Dendritic cell treated with granulocyte-macrophage colony-stimulating factor and Interleukin-4, amounts not matched to agents 40 ng/mL and 50 ng/mL, for 4 days (primary cell): ENCODE results near the gene APOL4.
"Not testable (repeated sequence)": the region's sequence is repeated elsewhere in the genome, so short reads cannot be mapped to it uniquely, and the experiment has no call there.

Experiments
- H3K27ac Mint-ChIP-seq: one replicate; pipeline ENCODE4 v1.8.0; 2022; ENCODE audit warnings: mild to moderate bottlenecking, mixed read lengths
- H3K27me3 Mint-ChIP-seq: one replicate; pipeline ENCODE4 v1.8.0; 2022; ENCODE audit warnings: mild to moderate bottlenecking, mixed read lengths
- H3K36me3 Mint-ChIP-seq: one replicate; pipeline ENCODE4 v1.8.0; 2022; ENCODE audit warnings: low read depth, mixed read lengths
- H3K4me1 Mint-ChIP-seq: one replicate; pipeline ENCODE4 v1.8.0; 2022; ENCODE audit warnings: low read depth, mixed read lengths
- H3K4me3 Mint-ChIP-seq: one replicate; pipeline ENCODE4 v1.8.0; 2022; ENCODE audit warnings: mild to moderate bottlenecking, moderate library complexity, mixed read lengths
- H3K9me3 Mint-ChIP-seq: one replicate; pipeline ENCODE4 v1.8.0; 2022; ENCODE audit warnings: mixed read lengths
- intact Hi-C: fragments of 100-400 bp; cut with micrococcal nuclease; formaldehyde crosslinking; loops from one replicate; pipeline ENCODE4 v1.15.0; 2022

APOL4 gene

DNA sequence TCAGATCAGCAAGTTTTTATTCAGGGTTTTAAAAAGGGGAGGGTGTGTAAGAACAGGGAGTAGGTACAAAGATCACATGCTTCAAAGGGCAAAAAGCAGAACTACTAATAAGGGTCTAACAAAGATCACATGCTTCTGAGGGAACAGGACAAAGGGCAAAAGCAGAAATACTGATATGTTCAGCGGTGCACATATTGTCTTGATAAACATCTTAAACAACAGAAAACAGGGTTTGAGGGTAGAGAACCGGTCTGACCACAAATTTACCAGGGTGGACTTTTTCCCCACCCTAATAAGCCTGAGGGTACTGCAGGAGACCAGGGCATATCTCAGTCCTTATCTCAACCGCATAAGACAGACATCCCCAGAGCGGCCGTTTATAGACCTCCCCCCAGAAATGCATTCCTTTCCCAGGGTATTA, 7.9 kb upstream of the APOL4 start:
- H3K27me3 Mint-ChIP-seq, H3K36me3 Mint-ChIP-seq, intact Hi-C loops, H3K9me3 Mint-ChIP-seq: not testable (repeated sequence)
- Mint-ChIP-seq H3K27ac (peak overlapping the region; percentile 92), H3K4me1 (peaks cover 97% of the 10 kb centered on the region), H3K4me3 (peak overlapping the region; percentile 17)

DNA sequence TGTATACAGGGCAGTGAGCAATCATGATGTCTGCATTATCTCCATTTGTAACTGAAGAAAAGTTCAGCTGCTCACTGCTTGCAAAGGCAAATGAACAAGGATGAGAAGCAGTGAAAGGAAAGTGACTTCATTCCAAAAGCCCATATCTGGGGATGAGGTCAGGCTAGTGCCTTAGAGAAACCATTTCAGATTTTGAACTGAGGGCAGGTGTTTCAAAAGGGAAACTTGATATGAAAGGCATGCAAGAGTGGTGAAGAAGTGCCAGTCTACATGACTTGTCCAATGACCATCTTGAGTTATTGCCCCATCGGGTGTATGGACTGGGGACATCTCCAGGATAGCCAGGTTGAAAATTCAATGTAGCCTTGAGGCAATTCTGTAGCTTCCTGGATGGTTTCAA, 7.3 kb upstream of the APOL4 start:
- H3K36me3 Mint-ChIP-seq: no peaks in the 10 kb centered on the region
- peaks cover 8% of the 10 kb centered on the region for H3K9me3 Mint-ChIP-seq
- peak overlapping the region; percentile 92 for H3K27ac Mint-ChIP-seq
- no peaks in the 10 kb centered on the region for H3K27me3 Mint-ChIP-seq
- peak overlapping the region; percentile 7 for H3K4me3 Mint-ChIP-seq
- H3K4me1 Mint-ChIP-seq: peaks cover 97% of the 10 kb centered on the region
- intact Hi-C loops: no loop called here

DNA sequence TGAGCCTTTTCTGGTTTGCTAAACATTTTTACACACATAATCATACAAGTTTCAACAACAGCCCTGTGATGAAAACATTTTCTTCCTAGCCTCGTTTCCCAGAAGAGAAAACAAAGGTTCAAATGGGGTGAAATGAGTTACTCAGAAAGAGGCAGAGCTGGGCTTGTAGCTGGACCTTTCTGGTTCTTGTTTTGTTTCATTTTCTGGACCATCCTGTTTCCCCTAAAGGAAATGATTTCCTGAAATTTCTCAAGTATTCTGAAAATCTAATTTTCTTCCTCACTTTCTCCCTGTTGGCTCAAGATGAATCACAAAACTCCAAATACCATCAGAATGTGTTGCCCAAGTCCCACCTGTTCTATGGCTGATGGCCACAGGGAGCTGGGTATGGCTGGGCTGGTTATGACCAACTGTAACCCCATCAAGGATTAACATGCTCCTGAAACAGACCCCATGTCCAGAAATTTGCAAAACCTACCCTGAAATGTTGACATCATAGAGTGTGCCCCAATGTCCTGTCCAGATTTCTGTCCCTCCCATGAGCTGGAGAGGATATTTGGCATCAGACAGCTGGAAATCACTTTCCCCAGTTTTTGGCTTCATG, 6.7 kb upstream of the APOL4 start:
- peaks cover 8% of the 10 kb centered on the region for H3K9me3 Mint-ChIP-seq
- H3K27ac Mint-ChIP-seq: peak overlapping the region; percentile 92
- H3K4me3 Mint-ChIP-seq: no peak overlapping the region
- H3K27me3 Mint-ChIP-seq: no peaks in the 10 kb centered on the region
- intact Hi-C loops: no loop called here
- H3K4me1 Mint-ChIP-seq: peaks cover 97% of the 10 kb centered on the region
- H3K36me3 Mint-ChIP-seq: no peaks in the 10 kb centered on the region

DNA sequence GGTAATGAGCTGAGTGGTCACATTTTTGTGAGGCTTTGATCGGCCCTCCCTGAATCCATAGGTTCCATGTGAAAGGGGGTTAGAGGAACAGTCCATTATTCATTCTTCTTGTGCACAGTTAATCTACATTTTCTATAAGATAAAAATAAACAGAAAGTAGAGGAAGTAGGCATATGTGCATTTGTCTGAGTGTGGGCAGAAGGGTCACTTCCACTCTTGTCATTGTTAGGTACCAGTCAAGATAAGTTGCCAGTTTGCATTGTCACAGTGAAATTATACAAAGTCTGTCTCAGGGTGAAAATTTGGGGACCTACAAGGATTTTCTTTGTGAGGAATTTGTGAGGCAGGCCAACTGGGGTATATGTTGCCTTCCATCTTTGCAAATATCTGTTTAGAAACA, 4.6 kb upstream of the APOL4 start:
- Mint-ChIP-seq H3K9me3 (peaks cover 8% of the 10 kb centered on the region), H3K27ac (peak overlapping the region; percentile 15), H3K27me3 (no peaks in the 10 kb centered on the region), H3K36me3 (peaks cover 3% of the 10 kb centered on the region), H3K4me3 (no peak overlapping the region), H3K4me1 (peaks cover 97% of the 10 kb centered on the region)
- intact Hi-C loops: no loop called here

DNA sequence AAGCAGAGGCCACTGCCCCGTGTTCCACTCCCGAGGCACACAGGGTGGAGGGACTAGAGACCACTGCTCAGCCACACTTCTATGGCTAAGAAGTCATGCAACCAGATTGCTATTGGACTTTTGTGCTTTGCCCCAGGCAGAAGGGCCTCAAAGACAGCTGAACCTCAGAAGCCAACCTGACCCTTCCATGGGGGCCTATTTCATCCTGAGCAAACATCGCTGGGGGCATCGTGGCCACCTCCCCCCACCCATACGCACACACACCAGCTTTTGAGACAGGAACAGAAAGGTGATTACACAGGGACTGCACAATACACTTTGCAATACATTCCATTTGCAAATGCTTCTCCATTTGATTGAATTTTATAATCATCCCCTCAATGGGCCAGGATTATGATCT, 4.0 kb upstream of the APOL4 start:
- intact Hi-C loops, H3K4me3 Mint-ChIP-seq, H3K36me3 Mint-ChIP-seq, H3K27me3 Mint-ChIP-seq, H3K9me3 Mint-ChIP-seq: not testable (repeated sequence)
- peak overlapping the region; percentile 15 for H3K27ac Mint-ChIP-seq
- H3K4me1 Mint-ChIP-seq: peaks cover 97% of the 10 kb centered on the region

DNA sequence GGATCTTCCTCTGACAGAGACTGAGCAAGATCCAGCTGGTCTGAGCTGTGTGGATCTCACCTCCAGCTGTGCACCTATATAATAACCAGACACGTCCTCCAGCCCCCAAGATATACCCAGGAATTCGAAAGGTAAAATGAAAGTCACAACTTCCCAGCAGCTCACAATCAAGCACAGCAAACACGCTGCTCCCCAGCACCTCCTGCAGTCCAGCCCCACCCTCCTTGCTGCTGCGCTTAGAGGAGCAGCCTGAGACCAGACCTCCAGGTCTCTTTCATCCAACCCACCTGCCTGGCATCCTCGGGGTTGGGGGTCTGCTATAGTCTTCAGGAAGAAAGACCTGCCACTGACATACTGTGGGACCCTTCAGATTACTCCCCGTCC, 3.0 kb upstream of the APOL4 start:
- Mint-ChIP-seq H3K9me3 (peaks cover 8% of the 10 kb centered on the region), H3K4me1 (peaks cover 98% of the 10 kb centered on the region), H3K27ac (peak overlapping the region; percentile 36), H3K36me3 (peaks cover 19% of the 10 kb centered on the region), H3K27me3 (no peaks in the 10 kb centered on the region), H3K4me3 (peak overlapping the region; percentile 31)
- intact Hi-C loops: no loop called here

DNA sequence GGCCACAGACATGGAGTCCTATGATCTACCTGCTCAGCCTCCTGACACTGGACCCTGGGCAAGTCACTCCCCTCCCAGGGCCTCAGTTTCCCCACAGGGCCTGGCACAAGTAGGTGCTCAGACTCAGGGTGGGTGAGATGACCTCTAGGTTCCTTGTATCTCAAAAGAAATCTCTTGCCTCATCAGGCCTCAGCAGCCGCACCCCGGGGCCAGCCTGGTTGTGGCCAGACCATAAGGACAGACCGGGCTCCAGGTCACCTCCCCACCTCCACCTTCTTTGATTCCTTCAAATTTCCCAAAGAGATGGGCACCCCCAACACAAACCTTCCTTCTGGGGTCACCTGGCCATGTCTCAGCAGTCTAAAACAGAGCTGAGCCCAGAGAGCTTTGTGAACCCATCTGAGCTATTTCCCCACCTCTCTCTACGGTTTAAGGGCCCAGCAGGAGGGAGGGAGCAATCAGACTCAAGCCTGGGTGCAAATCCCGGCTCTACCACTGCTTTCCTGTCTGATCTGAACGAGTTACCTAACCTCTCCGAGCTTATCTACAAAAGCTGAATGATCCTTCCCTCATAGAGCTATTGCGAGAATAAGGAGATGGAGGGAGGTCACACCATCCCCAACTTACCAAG, 2.5 kb upstream of the APOL4 start:
- peaks cover 24% of the 10 kb centered on the region for H3K36me3 Mint-ChIP-seq
- peak overlapping the region; percentile 31 for H3K4me3 Mint-ChIP-seq
- H3K27me3 Mint-ChIP-seq: no peaks in the 10 kb centered on the region
- H3K27ac Mint-ChIP-seq: peak overlapping the region; percentile 36
- H3K9me3 Mint-ChIP-seq: peaks cover 3% of the 10 kb centered on the region
- intact Hi-C loops: no loop called here
- H3K4me1 Mint-ChIP-seq: peaks cover 98% of the 10 kb centered on the region

DNA sequence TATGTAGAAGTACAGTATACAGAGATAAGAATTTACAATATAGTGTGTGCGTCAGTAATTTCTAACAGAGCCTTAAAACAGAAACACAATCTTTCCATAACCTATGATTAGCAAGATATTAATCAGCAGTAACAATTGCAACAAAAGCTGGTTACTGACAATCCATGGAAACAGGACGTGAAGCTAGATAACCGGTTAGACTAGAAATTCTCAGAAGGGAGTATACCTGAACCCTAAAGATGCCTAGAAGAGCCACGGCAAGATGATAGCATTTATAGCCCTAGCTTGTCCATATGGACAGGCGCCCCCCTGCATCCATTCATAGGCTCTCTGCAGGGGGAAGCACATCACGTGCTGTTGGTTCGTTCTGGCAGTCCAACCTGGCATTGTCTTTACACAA, 1.8 kb upstream of the APOL4 start:
- intact Hi-C loops, H3K4me3 Mint-ChIP-seq, H3K27me3 Mint-ChIP-seq, H3K9me3 Mint-ChIP-seq: not testable (repeated sequence)
- H3K36me3 Mint-ChIP-seq: peaks cover 31% of the 10 kb centered on the region
- H3K4me1 Mint-ChIP-seq: peaks cover 98% of the 10 kb centered on the region
- peak overlapping the region; percentile 84 for H3K27ac Mint-ChIP-seq

DNA sequence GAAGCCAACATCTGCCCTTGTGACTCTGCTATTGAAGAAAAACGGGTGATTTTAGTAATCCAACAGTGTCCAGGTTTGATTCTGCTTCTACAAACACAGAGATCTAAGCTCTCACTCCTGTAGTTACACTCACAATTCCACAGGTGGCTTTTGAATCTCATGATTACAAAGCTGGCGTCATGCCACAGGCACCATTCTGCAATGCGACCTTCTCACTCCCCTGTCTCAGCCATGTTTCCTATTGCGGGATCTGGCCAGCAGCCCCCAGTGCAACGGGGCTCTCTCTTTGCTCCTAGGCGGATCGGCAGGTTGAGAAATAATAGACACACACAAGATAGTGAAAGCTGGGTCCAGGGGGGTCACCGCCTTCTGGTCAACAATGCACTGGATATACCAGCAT, 1.3 kb upstream of the APOL4 start:
- H3K9me3 Mint-ChIP-seq, intact Hi-C loops, H3K27me3 Mint-ChIP-seq: not testable (repeated sequence)
- Mint-ChIP-seq H3K4me1 (peaks cover 98% of the 10 kb centered on the region), H3K4me3 (peak overlapping the region; percentile 35), H3K27ac (peak overlapping the region; percentile 84), H3K36me3 (peaks cover 36% of the 10 kb centered on the region)

DNA sequence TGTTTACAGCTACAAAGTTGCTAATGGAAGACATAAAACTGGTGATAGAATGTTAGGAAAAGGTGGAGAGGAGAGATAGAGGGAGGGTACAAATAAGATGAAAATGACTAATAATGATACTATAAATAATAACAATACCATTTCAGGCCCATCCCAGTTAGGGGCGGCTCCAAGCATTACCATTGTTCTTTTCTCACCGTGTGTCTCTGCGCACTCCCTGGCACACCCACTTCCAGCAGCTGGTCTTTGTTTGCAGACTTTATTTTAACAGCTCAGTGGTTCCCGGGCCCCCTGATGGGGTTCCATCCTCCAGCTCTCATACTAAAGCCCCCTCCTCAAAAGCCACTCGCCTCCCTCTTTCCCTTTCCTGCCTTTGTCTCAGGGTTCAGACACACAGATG, 584 bp downstream of the APOL4 start:
- intact Hi-C loops: loop anchor here (2.0 kb wide), 1 partner anchor 20 kb away; no protein-coding TSS in a partner anchor
- Mint-ChIP-seq H3K4me1 (peaks cover 98% of the 10 kb centered on the region), H3K27ac (peak overlapping the region; percentile 84), H3K4me3 (peak overlapping the region; percentile 81), H3K36me3 (peaks cover 54% of the 10 kb centered on the region)
- not testable (repeated sequence) for H3K9me3 Mint-ChIP-seq, H3K27me3 Mint-ChIP-seq

DNA sequence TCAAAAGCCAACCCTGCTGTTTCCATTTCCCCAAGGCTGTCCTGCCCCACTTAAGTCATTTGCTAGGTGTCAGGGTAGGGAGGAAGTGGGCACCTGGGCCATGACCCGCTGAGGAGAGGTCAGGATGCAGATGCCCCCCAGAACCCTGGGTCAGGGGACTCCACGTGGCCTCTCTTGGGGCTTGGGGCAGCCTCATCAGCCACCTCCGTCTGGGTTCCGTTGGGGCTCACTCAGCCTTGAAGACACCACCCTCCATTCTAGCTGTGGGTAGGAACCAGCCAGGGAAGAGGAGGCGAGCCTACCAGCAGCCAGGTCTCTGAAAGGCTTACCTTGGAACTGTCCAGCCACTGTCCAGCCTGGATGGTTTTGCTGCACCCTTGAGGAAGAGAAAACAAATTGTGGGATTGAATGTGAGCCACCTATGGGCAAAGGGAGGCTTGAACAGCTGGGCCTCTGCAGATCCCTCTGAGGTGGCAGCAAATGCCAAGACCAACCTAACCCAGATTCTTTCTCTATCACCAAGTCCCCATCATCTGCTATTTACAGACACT, 2.5 kb downstream of the APOL4 start:
- Mint-ChIP-seq H3K9me3 (no peaks in the 10 kb centered on the region), H3K4me1 (peaks cover 91% of the 10 kb centered on the region), H3K4me3 (peak overlapping the region; percentile 66), H3K27ac (peak overlapping the region; percentile 74), H3K27me3 (no peaks in the 10 kb centered on the region), H3K36me3 (peaks cover 74% of the 10 kb centered on the region)
- intact Hi-C loops: loop anchor here (5.0 kb wide), 2 partner anchors 38 to 78 kb away; partner anchors contain the start of gene APOL2

DNA sequence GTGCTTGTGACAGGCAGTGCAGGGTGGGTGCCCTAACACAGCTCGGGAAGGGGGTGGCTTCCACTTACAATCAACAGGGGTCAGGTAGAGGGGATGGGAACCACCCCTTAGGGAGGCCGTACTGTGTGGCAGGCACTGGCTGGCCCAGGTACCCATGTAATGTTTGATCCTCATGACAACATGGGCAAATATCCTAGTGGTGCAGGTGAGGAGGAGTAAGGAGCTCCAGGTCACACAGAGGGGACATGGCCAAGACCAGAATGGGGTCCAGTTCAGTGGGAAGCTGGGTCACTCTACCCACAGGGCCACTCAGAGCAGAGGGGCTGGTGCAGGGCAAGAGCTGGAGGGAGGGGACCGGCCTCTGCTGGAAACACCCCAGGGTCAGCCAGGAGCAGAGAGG, 3.1 kb downstream of the APOL4 start:
- H3K27ac Mint-ChIP-seq: peak overlapping the region; percentile 74

DNA sequence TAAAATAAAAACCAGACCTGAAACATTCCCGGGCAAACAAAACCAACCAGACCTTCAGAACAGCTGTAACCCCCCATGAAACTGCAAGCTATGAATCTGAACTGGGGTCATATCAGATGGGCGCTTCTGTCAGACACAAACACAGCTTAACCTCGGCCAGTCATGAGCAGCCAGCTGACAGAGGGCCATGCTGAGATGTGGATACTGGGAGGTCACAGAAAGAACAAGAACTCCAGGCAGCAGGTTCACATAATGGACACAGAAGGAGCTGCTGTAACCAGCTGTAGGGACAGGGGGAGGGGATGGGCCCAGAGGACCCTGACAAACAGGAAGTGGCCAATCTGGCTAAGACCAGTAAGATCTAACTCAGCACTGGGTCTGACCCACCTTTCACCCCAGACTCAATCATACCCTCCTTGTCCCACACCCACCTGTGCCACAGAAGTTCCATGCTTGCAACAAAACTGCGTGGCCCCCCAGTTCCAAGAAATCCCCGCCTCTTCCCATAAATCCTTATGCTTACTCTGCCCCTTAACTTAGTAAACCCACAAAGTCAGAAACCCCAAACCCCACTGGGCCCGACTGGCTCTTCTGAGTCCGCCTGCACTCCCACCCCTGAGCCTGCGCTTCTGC, 4.0 kb downstream of the APOL4 start:
- H3K36me3 Mint-ChIP-seq: peaks cover 88% of the 10 kb centered on the region
- intact Hi-C loops: loop anchor here (5.0 kb wide), 2 partner anchors 40 to 80 kb away; partner anchors contain the start of gene APOL2
- H3K27ac Mint-ChIP-seq: peak overlapping the region; percentile 74
- H3K4me1 Mint-ChIP-seq: peaks cover 89% of the 10 kb centered on the region
- peak overlapping the region; percentile 66 for H3K4me3 Mint-ChIP-seq
- H3K9me3 Mint-ChIP-seq: no peaks in the 10 kb centered on the region
- no peaks in the 10 kb centered on the region for H3K27me3 Mint-ChIP-seq

More for the DNA sequence above, 3.1 kb downstream of the APOL4 start:
- H3K36me3 Mint-ChIP-seq: peaks cover 79% of the 10 kb centered on the region
- intact Hi-C loops: loop anchor here (5.0 kb wide), 2 partner anchors 39 to 79 kb away; partner anchors contain the start of gene APOL2
- H3K4me1 Mint-ChIP-seq: peaks cover 89% of the 10 kb centered on the region
- peak overlapping the region; percentile 66 for H3K4me3 Mint-ChIP-seq
- H3K9me3 Mint-ChIP-seq: no peaks in the 10 kb centered on the region
- no peaks in the 10 kb centered on the region for H3K27me3 Mint-ChIP-seq

DNA sequence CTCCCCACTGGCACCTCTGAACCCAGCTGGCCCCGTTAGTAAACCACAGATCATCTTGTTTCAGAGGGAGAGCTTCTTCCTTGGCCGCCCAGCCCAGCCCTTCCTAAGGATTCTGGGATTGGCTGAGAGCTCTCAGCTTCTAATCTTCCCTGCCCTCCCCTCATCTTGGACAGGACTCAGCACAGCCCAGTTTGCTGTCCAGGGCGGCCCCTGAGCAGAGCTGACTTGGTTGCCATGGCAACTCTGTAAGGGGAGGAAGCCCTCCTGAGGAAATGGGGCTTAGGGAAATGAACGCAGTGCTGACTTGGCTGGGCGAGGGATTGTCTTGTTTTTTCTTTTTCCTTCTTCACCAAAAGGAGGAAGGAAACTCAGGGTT, 4.6 kb downstream of the APOL4 start:
- intact Hi-C loops: loop anchor here (5.0 kb wide), 2 partner anchors 40 to 80 kb away; partner anchors contain the start of gene APOL2
- H3K36me3 Mint-ChIP-seq: peaks cover 94% of the 10 kb centered on the region
- H3K4me1 Mint-ChIP-seq: peaks cover 87% of the 10 kb centered on the region
- H3K27me3 Mint-ChIP-seq: no peaks in the 10 kb centered on the region
- H3K9me3 Mint-ChIP-seq: no peaks in the 10 kb centered on the region
- H3K27ac Mint-ChIP-seq: peak overlapping the region; percentile 74
- peak overlapping the region; percentile 66 for H3K4me3 Mint-ChIP-seq
